HG03095 (cell line): ENCODE measurements around the gene DOCK2.
"Not testable (repeated sequence)": the region's sequence is repeated elsewhere in the genome, so short reads cannot be mapped to it uniquely, and the experiment has no call there.

Source experiments
- ATAC-seq: cut with Tn5 transposase; IDR thresholded peaks from one replicate; pipeline ENCODE4 v1.9.1; 2021; ENCODE audit warnings: moderate library complexity; ENCODE audit not compliant: unreplicated experiment

DOCK2 gene

DNA sequence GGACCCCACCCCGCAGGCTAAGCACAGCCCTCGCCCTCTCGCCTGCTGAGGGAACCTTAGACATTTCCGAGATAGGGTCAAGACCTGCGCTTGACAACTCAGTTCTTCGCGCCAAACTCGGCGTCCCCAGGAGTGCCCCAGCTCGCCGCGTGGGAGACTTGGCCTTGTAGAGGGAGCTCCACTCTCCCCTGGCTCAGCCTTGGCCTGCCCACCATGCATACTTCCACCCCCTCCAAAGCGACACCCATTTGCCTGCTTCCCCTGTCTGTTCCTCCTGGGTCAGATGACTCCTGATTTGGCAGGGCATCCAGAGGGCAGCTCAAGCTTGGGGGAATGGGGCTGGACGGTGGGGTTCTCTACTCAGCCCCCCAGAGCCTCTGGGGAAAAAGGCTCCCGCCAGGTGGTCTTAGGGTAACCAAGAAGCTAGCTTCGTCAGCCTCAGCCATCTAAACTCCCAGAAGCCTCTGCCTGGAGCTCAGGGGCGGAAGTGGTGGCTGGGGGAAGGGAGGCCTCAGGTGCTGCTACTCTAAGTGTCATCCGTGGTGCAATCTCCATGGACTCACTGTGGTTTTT lies 560 bp downstream of the DOCK2 start:
- peak; percentile 55 for ATAC-seq

DNA sequence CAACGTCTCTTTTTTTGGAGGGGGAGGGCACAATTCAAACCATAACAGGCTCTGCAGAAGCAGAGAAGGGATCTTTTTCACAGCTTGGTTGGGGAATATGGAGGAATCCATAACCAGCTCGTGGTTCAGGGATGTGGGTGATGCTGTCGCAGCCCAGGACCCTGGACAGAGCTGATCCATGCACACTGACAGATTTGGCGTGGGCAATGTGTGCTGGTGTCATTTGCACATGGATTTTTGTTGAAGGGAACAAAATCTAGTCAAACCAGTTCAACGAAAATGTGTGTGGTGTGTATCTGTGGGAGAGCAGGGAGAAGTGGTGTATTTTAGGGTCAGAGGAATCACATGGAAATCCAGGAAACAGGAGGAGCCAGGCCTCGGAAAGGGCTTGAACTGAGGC lies 4.2 kb downstream of the DOCK2 start:
- ATAC-seq, result no peak

DNA sequence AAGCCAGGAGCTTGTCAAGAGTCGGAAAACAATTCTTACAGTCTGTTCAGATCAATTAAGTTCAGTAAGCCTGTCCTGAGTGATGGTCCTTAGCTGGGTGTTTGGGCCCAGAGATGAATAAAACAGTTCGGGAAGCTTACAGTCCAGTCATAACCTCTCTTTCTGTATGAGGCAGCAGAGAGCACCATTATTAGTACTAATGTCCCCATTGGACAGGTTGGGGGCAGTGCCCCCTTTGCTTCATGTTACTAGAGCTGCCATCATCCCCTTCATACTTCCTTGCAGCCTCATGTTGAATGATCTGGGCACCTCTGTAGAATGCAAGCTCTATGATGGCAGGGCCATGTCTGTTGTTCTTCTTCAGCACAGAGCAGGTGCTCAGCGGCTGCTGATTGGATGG lies 9.8 kb downstream of the DOCK2 start:
- no peak for ATAC-seq

DNA sequence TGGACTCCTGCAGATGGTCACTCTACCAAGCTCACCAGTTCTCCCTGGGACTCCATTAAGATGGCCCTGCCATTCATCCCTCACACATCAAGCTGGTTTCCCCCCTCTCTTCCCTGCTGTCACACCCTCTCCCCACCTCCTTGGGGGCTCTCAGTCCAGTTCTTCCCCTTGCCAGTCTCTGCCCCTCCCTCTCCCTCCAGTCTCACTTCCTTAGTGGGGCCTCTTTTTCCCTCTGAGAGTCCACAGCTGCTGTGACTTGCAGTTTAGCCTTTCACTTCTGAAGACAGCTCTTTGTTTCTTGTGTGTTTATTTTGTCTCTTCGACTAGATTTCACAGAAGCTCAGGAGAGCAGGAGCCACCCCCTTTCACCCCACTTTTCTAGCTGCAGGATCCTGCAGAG lies 10.5 kb downstream of the DOCK2 start:
- peak; percentile 52 for ATAC-seq

DNA sequence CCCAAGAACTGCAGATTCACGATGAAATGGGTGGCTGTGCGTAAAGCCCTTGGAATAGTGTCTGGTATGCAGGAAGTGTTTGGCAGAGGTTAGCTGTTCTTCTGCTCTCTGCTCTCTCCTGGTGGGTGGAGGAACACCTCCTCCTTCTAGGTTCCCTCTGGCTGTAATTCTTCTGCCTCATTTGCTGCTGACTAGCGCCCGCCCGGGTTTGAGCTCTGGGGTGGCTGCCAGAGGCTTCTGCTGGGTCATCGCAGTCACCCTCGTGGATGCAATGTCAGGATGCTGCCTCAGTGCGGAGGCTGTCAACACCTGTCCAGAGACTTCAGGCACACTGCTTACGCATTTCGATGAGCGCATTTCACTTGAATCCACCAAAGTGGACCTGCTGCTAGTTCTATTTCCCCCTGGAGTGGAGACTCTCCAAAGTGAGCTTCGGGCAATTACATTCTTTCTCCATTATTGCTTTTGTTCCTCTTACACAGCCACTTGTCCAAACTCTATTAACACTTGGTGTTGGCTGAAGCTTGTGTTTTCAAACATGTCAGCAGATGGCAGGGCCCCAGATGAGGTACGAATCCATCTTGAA lies 11.7 kb downstream of the DOCK2 start:
- ATAC-seq, result no peak

DNA sequence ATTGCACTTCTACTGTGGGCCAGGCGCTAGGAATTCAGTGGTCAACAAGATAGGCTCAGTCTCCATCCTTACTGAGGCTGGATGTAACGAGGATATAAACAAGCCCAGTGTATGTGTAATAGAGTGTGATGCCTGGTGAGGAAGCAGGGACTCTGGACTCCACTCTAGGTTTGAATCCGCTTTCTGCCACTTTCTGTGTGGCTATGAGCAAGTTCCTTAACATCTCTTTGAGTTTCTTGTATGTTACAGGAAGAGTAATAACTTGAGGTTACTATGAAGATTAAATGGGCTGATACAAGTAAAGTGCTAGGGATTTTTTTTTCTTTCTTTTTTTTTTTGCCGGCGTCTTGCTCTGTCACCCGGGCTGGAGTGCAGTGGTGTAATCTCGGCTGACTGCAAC lies 12.4 kb downstream of the DOCK2 start:
- no peak for ATAC-seq

DNA sequence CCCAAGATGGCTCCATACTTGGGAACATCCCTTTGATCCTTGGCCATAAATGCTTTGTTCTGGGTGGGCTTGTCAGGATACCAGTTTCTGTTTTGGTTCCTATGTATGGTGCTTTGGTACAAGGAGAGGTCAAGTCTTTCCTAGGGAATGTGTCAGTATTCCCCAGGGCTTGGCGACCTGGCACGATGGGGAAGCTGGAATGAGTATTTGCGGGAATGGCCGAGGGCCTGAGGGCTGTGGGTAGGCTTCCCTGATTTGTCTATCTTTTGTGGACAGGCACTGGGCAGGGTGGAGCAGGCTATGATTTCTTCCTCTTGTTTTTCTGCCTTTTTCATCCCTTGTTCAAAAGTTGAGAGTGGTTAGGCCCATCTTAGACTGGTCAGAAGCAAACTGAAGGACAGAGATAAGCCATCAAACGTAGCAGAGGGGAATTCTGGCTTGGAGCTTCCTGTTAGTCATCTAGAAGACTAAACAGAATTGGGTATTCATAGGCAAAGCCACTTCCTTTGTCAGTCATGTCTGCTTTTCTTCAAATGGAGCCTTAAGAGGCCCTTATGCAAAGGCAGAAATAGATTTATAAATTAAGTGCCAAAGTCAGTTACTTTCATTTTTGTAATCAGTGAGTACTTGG lies 13.7 kb downstream of the DOCK2 start:
- peak; percentile 52 for ATAC-seq

DNA sequence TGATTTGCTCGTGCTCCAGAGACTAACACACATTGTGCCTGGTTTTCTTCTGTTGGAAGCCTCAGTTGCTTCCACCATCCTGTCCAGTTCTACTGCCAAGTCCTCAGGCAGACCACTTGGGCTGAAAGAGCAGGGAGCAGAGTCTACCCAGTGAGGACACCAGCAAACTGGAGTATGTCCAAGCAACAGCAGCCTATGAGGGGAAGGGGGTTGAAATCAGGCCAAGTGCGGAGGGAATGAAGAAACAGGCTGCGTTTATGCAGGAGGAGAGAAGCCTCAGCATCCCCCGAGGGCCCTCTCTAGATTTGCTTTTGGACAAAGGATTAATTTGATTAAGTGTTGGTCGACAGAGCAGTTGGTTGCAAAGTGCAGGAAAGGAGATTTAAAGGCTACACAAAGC lies 14.5 kb downstream of the DOCK2 start:
- ATAC-seq, result no peak

DNA sequence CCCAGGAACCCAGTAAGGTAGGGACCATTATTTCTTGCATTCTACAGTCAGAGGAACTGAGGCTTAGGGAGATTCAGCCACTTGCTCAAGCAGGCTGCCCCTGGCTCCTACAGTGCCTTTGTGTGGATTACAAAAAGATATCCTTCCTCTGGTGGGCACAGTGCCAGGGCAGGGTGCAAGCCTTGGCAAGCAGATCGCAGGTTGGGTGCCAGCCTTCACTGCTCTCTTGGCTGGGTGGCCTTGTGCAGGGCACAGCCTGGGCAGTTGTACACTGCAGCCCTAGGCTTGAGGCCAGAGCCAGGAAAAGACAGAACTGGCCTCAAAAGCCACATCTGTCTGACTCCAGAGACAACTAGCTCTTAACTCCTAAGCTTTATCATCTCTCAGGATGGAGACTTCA lies 15.0 kb downstream of the DOCK2 start:
- ATAC-seq, result no peak

DNA sequence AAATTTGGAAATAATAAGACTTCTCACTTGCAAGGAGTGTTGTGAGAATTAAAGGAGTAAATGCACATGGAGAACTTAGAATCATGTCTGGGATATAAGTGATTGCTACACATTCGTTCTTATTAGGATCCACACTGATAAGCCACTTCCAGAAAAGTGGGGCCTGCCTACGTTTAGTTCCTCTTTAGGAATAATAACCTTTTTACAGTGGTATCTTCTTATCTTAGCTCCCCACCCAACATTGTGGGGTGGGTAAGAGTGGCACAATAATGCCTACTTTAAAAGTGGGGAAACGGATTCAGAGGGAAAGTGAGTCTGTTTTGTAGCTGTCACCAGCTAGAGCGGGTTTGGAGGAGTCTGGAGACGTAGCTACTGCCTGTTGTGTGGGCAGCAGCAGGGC lies 16.0 kb downstream of the DOCK2 start:
- ATAC-seq, result no peak

DNA sequence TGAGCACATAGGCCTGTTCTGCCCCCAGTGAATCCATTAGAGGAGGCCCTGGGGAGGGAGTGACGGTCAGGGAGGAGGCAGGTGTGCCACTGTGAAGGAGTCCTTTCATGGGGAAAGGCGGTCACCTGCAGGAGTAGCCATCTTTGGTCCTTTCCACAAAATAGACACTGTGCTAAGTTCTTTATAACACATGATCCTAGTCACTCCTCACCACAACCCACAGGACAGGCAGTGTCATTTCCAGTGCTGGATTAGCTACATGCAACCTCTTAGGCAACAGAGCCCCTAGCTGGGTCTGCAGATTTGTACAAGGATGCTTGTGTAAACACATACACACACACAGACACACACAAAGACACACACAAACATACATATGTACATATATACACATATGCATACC lies 18.3 kb downstream of the DOCK2 start:
- no peak for ATAC-seq

DNA sequence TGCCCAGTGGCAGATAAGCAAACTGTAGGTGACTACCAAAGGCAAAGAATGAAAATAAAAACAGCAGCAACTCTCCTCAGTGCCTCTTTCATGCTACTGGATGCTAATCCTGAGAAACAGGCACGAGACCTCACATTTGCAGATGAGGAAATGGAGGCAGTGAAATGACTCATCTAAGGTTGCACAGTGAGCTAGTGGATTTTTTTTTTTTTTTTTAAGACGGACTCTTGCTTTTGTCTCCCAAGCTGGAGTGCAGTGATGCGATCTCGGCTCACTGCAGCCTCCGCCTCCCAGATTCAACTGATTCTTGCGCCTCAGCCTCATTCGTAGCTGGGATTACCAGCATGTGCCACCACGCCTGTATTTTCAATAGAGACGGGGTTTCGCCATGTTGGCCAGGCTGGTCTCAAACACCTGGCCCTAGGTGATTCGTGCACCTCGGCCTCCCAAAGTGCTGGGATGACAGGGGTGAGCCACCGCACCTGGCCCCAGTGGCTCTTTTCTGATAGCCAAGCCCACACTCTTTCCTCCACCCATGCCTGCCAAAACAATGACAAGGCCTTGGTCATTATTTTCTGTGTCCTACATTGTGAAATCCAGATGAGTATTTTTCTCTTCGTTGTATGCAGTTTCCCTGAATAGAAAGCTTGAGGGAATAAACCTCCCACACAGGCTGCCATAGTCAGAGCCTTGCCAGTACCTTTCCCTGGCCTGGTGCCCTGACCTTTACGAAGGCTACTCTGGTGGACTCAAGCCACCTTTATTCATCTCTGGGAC lies 19.2 kb downstream of the DOCK2 start:
- peak; percentile 58 for ATAC-seq

DNA sequence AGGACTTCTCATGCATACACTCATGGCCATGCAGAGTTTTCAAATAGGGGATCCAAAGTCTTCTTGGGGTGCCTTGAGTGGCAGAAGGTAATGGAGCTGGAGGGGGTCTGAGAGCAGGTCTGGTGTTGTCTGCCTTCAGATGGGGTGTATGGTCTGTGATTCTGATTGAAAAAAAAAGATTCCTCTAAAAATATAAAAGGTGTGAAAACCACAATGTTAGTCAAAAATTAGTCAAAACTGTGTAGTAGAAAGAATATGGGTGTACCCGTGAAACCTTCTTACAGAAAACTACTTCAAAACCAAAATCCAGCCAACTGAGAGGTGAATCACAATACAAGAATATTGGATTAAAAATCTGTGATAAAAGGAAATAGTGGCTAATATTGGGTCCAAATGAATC lies 20.1 kb downstream of the DOCK2 start:
- no peak for ATAC-seq

DNA sequence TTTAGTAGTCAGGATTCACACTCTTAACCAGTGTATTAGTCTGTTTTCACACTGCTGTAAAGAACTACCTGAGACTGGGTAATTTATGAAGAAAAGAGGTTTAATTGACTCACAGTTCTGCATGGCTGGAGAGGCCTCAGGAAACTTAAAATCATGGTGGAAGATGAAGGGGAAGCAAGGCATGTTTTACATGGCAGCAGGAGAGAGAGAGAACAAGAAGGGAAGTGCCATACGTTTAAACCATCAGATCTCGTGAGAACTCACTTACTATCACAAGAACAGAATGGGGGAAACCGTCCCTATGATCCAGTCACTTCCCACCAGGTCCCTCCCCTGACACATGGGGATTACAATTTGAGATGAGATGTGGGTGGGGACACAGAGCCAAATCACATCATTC lies 25.4 kb downstream of the DOCK2 start:
- not testable (repeated sequence) for ATAC-seq

DNA sequence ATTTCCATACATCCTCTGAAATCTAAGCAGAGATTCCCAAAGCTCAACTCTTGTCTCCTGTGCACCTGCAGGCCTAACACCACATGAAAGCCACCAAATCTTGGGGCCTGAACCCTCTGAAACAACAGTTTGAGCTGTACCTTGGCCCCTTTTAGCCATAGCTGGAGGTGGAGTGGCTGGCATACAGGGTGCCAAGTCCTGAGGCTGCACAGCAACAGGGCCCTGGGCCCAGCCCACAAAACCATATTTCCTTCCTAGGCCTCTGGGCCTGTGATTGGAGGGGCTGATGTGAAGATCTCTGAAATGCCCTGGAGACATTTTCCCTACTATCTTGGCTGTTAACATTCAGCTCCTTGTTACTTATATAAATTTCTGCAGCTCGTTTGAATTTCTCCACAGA lies 26.5 kb downstream of the DOCK2 start:
- ATAC-seq, result no peak

DNA sequence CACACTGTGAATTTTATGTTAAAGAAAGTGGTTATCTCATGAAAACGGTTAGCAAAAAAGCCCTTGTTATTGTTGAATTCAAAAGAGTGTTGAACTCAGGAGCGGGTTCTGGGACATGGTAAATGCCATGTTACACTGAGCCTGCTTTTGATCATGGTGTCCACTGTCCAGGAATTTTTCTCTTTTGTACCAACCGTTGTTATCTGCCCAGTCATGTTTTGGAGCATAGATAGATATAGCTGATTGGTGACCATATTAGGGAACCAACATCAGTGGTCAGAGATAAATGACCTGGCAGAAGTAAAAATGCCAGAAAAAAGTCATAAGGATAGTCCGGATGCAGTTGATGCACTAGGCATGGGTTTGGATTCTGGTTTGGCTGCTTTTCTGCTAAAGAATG lies 29.3 kb downstream of the DOCK2 start:
- no peak for ATAC-seq

DNA sequence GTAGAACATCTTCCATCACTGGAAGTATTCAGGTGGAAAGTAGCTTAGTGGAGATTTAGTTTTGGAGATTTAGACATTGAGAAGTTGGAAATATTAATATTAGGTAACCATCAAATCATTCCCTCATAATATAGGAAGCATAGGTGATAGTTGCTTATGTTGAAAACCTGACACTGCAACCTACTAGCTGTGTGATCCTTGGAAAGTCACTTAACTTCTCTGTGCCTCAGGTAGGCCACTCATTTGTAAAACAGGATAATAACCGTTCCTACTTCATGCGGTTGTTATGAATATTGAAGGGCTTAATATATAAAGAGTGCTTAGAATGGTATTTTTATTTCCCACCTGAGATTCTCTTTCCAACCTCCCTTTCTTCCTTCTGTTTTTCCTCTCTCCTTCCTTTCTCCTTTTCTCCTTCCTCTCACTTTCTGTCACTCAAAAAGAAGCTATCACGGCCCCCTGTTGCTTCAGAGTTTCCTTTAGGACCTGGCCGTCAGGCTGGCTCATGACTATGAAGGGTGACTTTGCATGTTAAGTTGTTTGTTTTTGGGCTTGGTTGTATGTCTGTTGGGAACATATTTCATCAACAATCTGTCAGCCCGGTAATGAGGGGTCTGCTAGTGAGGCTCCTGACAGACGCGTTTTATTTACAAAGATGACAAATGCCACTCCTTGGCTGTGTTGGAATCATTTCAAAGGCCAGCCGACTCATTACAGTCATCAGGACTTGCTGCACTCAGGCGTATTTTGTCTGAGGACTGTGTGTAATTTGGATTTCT lies 31.0 kb downstream of the DOCK2 start:
- no peak for ATAC-seq

DNA sequence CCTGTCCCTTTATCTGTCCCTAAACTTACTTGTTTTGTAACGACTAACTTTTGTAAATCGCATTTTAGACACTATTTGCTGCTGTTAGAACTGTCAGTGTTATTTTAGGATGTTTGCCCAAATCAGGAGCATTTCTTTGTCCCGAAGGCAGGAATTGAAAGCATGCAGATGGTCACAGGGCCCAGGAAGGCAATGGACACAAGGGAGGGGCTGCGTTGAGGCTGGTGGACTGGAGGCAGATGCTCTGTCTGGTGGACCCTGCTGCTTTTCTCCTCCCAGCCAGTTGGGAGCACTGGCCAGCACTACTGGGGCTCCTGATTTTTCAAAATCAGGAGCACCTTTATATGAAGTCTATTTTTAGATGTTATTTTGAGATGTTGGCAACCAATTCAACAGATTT lies 31.7 kb downstream of the DOCK2 start:
- no peak for ATAC-seq

DNA sequence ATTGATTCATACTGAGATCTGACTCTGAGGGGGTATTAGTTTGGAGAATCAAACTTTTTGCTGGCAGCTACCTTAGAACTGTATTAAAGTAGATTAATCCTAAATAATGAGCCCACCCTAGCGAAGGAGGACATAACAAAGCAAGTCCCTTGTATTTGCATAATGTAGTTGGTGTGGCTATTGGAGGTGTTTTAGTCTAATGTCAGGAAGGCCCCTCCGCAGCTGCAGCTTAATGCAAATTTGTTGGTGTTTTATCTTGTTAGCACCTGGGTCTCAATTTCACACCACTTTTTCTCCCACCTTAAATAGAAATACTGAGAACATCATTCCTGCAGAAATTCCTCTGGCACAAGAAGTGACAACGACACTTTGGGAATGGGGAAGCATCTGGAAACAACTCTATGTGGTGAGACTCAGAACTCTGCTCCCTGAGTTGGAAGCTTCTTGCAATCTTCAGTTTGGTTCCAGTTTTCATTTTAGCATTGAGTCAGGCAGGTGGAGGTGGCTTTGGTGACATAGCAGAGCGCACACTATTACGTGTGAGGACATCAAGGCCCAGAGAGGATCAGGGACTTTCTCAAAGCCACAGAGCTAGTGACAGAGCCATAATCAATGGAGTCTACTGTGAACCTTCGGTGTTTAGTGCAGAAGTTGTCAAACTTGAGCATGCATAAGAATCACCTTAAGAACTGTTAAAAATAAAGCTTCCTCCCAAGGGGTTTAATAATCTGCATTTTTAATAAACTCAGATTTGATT lies 33.9 kb downstream of the DOCK2 start:
- peak; percentile 95 for ATAC-seq

DNA sequence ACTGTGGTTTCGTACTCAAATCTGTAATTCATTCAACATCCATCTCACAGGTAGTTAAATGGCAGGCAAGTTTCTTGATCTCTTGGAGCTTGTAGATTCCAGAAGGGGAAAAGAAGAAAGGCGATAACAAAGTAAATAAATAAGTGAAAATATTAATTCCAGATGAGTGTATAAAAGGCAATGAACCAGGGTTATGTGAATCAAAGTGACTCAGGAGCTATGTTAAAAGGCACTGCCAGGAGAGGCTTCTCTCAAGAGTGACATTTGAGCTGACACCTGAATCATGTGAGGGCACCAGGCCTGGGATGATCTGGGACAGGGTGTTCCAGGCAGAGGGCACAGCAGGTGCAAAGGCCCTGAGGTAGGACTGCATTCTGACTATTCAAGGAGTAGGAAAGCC lies 45.0 kb downstream of the DOCK2 start:
- ATAC-seq, result no peak

DNA sequence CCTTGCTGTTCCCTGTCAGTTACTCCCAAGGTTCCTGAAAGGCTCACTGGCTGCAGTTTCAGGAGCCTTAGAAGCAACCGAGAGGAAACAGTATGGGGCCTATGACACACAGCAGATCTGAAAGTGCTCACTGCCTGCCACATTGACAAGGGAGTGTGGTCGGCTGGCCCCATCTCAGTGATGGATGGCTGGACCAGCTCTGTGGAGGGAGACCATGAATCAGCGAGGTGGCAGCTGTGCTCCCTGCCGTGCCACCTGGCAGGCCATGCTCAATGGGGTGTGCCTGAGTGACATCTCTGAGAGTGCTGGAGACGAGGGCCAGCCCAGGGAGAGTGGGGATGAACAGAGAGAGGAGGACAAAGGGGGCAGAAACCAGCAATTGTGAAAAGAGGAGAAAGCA lies 49.1 kb downstream of the DOCK2 start:
- ATAC-seq, result peak; percentile 58
